Liver (tissue), 3 donors: ENCODE data around the gene PAK1.

Experiments
- GABPA ChIP-seq, 2 donors: IDR thresholded peaks in 1 of 2; conservative IDR thresholded peaks in 1 of 2; 2 replicates each; pipeline ENCODE4 v1.6.1; 2016; ENCODE audit warnings: antibody characterized with exemption in 2 of 2, mild to moderate bottlenecking in 1 of 2, moderate library complexity in 1 of 2
- TAF1 ChIP-seq: conservative IDR thresholded peaks from 2 replicates; pipeline ENCODE4 v1.6.1; 2016; ENCODE audit warnings: antibody characterized with exemption, mild to moderate bottlenecking
- TF ChIP-seq, protein P1 (sequence below): fragments of 150-350 bp; IDR thresholded peaks from 2 replicates; pipeline ENCODE4 v1.5.1; 2017; ENCODE audit warnings: improper control_type of control experiment, low read depth, low read length; ENCODE audit not compliant: missing input control
- TF ChIP-seq, protein P2 (sequence below): IDR thresholded peaks from 2 replicates; pipeline ENCODE4 v1.6.1; 2016; ENCODE audit warnings: antibody characterized with exemption
- donor health status: healthy.
- donor health status: healthy.

DNA sequence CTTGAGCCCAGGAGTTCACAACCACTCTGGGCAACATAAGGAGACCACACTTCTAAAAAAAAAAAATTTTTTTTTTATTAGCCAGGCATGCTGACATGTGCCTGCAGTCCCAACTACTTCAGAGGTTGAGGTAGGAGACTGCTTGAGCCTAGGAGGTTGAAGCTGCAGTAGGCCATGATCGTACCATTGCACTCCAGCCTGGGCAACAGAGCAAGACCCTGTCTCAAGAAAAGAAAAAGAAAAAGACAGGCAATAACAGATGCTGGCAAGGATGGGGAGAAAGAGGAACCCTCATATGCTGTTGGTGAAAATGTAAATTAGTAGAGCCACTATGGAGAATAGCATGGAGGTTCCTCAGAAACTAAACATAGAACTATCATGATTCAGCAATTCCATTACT lies 64.8 kb downstream of the PAK1 start:
- TF ChIP-seq, protein P1, sequence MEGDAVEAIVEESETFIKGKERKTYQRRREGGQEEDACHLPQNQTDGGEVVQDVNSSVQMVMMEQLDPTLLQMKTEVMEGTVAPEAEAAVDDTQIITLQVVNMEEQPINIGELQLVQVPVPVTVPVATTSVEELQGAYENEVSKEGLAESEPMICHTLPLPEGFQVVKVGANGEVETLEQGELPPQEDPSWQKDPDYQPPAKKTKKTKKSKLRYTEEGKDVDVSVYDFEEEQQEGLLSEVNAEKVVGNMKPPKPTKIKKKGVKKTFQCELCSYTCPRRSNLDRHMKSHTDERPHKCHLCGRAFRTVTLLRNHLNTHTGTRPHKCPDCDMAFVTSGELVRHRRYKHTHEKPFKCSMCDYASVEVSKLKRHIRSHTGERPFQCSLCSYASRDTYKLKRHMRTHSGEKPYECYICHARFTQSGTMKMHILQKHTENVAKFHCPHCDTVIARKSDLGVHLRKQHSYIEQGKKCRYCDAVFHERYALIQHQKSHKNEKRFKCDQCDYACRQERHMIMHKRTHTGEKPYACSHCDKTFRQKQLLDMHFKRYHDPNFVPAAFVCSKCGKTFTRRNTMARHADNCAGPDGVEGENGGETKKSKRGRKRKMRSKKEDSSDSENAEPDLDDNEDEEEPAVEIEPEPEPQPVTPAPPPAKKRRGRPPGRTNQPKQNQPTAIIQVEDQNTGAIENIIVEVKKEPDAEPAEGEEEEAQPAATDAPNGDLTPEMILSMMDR = no peak
- TF ChIP-seq GABPA (IDR thresholded peaks at IDR 0.05 in 1 of 2, conservative IDR thresholded peaks at IDR 0.05 in 1 of 2) (no peak), TAF1 (no peak)
- TF ChIP-seq, protein P2, sequence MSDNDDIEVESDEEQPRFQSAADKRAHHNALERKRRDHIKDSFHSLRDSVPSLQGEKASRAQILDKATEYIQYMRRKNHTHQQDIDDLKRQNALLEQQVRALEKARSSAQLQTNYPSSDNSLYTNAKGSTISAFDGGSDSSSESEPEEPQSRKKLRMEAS = no peak
